ENCODE measurements around the gene CSK.

CSK gene

DNA sequence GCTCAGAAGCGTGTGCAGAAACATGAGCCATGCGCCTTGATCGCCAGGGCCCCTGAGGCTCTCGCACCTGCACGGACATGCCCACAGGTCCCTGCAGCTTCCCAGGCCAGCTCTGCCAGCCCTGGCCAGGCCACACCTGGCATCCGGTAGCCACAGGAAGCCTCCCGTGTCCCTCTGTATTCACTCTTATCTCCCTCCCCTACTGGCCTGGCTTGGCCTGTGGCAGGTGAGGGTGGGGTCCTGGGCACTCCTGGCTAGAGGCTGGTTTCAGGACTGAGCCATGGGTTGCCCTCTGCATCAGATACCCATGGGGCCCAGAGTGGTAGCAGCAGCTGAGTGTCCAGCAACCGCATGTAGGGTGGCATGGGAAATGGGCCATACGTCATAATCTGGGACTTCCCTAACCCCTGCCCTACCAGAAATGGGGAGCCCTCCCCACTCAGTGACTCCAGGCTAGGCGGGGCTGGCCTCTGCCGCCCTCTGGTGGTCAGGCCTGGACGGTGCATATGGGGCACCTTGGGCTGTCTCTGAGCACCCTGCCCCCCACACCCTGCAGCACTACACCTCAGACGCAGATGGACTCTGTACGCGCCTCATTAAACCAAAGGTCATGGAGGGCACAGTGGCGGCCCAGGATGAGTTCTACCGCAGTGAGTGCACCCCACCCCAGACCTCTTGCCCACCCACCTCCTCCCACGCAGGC, 18.1 kb downstream of the CSK start:
- no peak overlapping the region for H2AFZ ChIP-seq (ENCODE audit: low read length)
- no peak overlapping the region for H3K9ac ChIP-seq (ENCODE audit: low read depth, low read length, poor library complexity, severe bottlenecking)
- no peaks in the 10 kb centered on the region for H3K4me1 ChIP-seq (ENCODE audit: insufficient read depth, low read length, poor library complexity, severe bottlenecking)
- peaks cover 35% of the 10 kb centered on the region; the same call in 1 of the 2 replicates for H3K79me2 ChIP-seq (ENCODE audit: insufficient read depth, low read length)
- no peaks in the 10 kb centered on the region for H3K9me2 ChIP-seq (replicated peaks; ENCODE audit: low read depth, low read length)
- no peak overlapping the region for H3K4me2 ChIP-seq (ENCODE audit: low read depth, low read length, poor library complexity, severe bottlenecking)
- H3K36me3 ChIP-seq (ENCODE audit: insufficient read depth, low read length): peaks cover 73% of the 10 kb centered on the region; the same call in 1 of the 2 replicates
- H3F3A ChIP-seq (ENCODE audit: low read depth): peaks cover 3% of the 10 kb centered on the region; the same call in 1 of the 2 replicates
- no peak overlapping the region for H3K4me3 ChIP-seq (ENCODE audit: low read length, poor library complexity, severe bottlenecking)
- TF ChIP-seq, protein P1, sequence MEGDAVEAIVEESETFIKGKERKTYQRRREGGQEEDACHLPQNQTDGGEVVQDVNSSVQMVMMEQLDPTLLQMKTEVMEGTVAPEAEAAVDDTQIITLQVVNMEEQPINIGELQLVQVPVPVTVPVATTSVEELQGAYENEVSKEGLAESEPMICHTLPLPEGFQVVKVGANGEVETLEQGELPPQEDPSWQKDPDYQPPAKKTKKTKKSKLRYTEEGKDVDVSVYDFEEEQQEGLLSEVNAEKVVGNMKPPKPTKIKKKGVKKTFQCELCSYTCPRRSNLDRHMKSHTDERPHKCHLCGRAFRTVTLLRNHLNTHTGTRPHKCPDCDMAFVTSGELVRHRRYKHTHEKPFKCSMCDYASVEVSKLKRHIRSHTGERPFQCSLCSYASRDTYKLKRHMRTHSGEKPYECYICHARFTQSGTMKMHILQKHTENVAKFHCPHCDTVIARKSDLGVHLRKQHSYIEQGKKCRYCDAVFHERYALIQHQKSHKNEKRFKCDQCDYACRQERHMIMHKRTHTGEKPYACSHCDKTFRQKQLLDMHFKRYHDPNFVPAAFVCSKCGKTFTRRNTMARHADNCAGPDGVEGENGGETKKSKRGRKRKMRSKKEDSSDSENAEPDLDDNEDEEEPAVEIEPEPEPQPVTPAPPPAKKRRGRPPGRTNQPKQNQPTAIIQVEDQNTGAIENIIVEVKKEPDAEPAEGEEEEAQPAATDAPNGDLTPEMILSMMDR (conservative IDR thresholded peaks at IDR 0.05; ENCODE audit: low read length): peak; percentile 97
- no peak for TF ChIP-seq EZH2phosphoT487 (IDR thresholded peaks at IDR 0.05; ENCODE audit: borderline replicate concordance)
- H4K20me1 ChIP-seq (ENCODE audit: insufficient read depth, low read length, poor library complexity, severe bottlenecking): peaks cover 43% of the 10 kb centered on the region
- no peaks in the 10 kb centered on the region for H3K9me3 ChIP-seq (ENCODE audit: insufficient read depth, low read depth, low read length)
- no peaks in the 10 kb centered on the region for H3K27me3 ChIP-seq (ENCODE audit: insufficient read depth, low read length, poor library complexity, severe bottlenecking)

DNA sequence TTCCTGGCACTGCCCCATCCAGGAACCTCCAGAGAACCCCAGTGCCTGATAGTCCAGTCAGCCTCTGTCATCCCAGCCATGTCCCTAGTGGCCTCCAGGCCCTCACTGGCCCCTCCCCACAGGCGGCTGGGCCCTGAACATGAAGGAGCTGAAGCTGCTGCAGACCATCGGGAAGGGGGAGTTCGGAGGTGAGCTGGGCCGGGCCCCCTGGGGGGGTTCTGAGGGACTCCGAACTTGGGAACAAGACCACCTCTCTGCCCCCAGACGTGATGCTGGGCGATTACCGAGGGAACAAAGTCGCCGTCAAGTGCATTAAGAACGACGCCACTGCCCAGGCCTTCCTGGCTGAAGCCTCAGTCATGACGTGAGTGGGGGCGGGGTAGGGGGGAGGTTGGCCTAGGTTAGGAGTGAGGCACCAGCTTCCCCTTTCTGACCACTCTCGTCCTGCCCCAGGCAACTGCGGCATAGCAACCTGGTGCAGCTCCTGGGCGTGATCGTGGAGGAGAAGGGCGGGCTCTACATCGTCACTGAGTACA, 18.7 kb downstream of the CSK start:
- Histone ChIP-seq H3K9ac (ENCODE audit: low read depth, low read length, poor library complexity, severe bottlenecking) (no peak overlapping the region), H3K4me2 (ENCODE audit: low read depth, low read length, poor library complexity, severe bottlenecking) (no peak overlapping the region), H3K9me3 (ENCODE audit: insufficient read depth, low read depth, low read length) (no peaks in the 10 kb centered on the region), H3K27me3 (ENCODE audit: insufficient read depth, low read length, poor library complexity, severe bottlenecking) (no peaks in the 10 kb centered on the region), H4K20me1 (ENCODE audit: insufficient read depth, low read length, poor library complexity, severe bottlenecking) (peaks cover 38% of the 10 kb centered on the region), H3K79me2 (ENCODE audit: insufficient read depth, low read length) (peaks cover 29% of the 10 kb centered on the region; the same call in 1 of the 2 replicates), H3K4me3 (ENCODE audit: low read length, poor library complexity, severe bottlenecking) (no peak overlapping the region), H3K4me1 (ENCODE audit: insufficient read depth, low read length, poor library complexity, severe bottlenecking) (no peaks in the 10 kb centered on the region), H3K9me2 (replicated peaks; ENCODE audit: low read depth, low read length) (no peaks in the 10 kb centered on the region), H2AFZ (ENCODE audit: low read length) (no peak overlapping the region), H3F3A (ENCODE audit: low read depth) (peaks cover 3% of the 10 kb centered on the region; the same call in 1 of the 2 replicates), H3K36me3 (ENCODE audit: insufficient read depth, low read length) (peaks cover 73% of the 10 kb centered on the region; the same call in 1 of the 2 replicates)
- TF ChIP-seq EZH2phosphoT487 (IDR thresholded peaks at IDR 0.05; ENCODE audit: borderline replicate concordance): no peak
- TF ChIP-seq, protein P1 (conservative IDR thresholded peaks at IDR 0.05; ENCODE audit: low read length): no peak

DNA sequence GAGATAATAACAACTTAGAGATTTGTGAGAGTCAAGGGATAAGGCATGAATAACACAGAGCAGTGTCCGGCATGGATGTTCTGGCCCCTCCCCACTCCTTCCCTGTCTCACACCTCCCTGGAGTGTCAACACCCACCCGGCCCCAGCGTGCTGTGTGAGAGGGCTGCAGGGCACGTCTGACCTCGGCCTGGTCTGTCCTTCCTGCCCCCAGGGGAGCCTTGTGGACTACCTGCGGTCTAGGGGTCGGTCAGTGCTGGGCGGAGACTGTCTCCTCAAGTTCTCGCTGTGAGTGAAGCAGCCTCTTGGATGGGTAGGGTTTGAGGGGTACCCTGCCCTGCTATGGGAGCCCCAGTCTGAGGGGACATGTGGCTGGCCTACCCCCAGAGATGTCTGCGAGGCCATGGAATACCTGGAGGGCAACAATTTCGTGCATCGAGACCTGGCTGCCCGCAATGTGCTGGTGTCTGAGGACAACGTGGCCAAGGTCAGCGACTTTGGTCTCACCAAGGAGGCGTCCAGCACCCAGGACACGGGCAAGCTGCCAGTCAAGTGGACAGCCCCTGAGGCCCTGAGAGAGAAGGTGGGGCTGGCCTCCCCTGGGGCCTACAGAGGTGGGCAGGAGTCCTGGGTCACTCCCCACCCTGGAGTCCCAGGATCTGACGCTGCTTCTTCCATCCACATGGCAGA, 19.6 kb downstream of the CSK start:
- Histone ChIP-seq H3F3A (ENCODE audit: low read depth) (peaks cover 3% of the 10 kb centered on the region; the same call in 1 of the 2 replicates), H3K4me2 (ENCODE audit: low read depth, low read length, poor library complexity, severe bottlenecking) (no peak overlapping the region), H2AFZ (ENCODE audit: low read length) (no peak overlapping the region), H3K79me2 (ENCODE audit: insufficient read depth, low read length) (peaks cover 21% of the 10 kb centered on the region; the same call in 1 of the 2 replicates), H3K4me3 (ENCODE audit: low read length, poor library complexity, severe bottlenecking) (no peak overlapping the region), H3K9me3 (ENCODE audit: insufficient read depth, low read depth, low read length) (no peaks in the 10 kb centered on the region), H3K9ac (ENCODE audit: low read depth, low read length, poor library complexity, severe bottlenecking) (no peak overlapping the region), H3K36me3 (ENCODE audit: insufficient read depth, low read length) (peaks cover 73% of the 10 kb centered on the region; the same call in 1 of the 2 replicates), H3K4me1 (ENCODE audit: insufficient read depth, low read length, poor library complexity, severe bottlenecking) (no peaks in the 10 kb centered on the region), H4K20me1 (ENCODE audit: insufficient read depth, low read length, poor library complexity, severe bottlenecking) (peaks cover 31% of the 10 kb centered on the region), H3K9me2 (replicated peaks; ENCODE audit: low read depth, low read length) (no peaks in the 10 kb centered on the region), H3K27me3 (ENCODE audit: insufficient read depth, low read length, poor library complexity, severe bottlenecking) (no peaks in the 10 kb centered on the region)
- no peak for TF ChIP-seq EZH2phosphoT487 (IDR thresholded peaks at IDR 0.05; ENCODE audit: borderline replicate concordance)
- TF ChIP-seq, protein P1 (conservative IDR thresholded peaks at IDR 0.05; ENCODE audit: low read length): no peak
